ENCODE data around the gene MYO15B.

DNA sequence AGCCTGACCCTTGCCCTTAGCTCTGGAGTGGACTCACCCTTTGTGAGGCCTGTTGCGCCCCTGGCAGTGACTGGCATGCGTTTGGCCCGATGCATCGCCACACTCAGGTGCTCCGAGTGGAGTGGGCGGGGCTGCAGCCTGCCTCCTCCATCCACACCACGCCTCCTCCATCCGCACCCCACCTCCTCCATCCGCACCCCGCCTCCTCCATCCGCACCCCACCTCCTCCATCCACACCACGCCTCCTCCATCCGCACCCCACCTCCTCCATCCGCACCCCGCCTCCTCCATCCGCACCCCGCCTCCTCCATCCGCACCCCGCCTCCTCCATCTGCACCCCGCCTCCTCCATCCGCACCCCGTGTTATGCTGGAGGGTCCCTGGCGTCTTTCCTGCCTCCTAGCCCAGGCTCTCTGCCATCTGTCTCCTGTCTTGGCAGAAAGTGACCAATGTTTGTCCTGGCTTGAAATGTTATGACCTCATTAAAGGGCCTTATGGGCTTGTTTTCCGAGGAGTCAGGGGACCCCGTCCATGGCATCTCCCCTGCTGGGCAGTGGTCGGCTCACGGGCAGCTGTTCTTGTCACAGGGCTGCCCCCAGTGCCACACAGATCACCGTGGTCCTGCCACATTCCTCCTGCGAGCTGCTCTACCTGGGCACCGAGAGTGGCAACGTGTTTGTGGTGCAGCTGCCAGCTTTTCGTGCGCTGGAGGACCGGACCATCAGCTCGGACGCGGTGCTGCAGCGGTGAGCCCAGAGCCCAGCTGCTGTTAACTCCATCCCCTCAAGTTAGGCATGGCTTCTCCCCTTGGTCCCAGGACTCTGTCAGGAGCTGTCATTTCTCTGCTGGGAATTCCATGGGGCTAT lies 28.7 kb upstream of the MYO15B start:
- TF ChIP-seq CTCF (conservative IDR thresholded peaks at IDR 0.05; ENCODE audit: low read length) = no peak
- TF ChIP-seq EZH2phosphoT487 (IDR thresholded peaks at IDR 0.05; ENCODE audit: borderline replicate concordance) = no peak
